ENCODE measurements around the gene AIG1.

AIG1 gene

DNA sequence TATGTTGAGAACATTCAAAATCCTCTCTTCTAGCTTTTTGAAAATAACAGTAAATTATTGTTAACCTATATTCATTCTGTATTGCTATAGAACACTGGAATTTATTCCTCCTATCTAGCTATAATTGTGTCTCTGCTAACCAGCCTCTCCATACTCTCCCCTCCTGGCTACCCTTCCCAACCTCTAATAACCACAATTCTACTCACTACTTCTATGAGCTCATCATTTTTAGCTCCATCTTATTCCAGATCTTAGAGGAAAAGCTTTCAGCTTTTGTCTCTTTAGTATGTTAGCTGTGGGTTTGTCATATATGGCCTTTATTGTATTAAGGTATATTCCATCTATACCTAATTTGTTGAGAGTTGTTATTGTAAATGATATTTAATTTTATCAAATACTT is 108.8 kb downstream of the AIG1 start:
- no peak for DNase-seq

DNA sequence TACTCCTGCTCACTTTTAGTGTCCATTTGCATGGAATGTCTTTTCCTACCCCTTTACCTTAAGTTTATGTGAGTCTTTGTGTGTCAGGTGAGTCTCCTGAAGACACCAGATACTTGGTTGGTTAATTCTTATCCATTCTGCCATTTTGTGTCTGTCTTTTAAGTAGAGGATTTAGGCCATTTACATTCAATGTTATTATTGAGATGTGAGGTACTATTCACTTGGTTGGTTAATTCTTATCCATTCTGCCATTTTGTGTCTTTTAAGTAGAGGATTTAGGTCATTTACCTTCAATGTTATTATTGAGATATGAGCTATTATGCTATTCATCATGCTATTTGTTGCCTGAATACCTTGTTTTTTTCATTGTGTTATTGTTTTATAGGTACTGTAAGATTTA is 113.8 kb downstream of the AIG1 start:
- DNase-seq: no peak

DNA sequence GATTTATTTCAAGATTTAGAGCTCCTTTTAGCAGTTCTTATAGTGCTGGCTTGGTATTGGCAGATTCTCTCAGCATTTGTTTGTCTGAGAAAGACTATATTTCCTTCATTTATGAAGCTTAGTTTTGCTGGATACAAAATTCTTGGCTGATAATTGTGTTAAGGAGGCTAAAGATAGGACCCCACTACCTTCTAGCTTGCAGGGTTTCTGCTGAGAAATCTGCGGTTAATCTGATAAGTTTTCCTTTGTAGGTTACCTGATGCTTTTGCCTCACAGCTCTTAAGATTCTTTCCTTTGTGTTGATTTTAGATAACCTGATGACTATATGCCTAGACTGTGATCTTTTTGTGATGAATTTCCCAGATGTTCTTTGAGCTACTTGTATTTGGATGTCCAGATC is 114.3 kb downstream of the AIG1 start:
- no peak for DNase-seq

DNA sequence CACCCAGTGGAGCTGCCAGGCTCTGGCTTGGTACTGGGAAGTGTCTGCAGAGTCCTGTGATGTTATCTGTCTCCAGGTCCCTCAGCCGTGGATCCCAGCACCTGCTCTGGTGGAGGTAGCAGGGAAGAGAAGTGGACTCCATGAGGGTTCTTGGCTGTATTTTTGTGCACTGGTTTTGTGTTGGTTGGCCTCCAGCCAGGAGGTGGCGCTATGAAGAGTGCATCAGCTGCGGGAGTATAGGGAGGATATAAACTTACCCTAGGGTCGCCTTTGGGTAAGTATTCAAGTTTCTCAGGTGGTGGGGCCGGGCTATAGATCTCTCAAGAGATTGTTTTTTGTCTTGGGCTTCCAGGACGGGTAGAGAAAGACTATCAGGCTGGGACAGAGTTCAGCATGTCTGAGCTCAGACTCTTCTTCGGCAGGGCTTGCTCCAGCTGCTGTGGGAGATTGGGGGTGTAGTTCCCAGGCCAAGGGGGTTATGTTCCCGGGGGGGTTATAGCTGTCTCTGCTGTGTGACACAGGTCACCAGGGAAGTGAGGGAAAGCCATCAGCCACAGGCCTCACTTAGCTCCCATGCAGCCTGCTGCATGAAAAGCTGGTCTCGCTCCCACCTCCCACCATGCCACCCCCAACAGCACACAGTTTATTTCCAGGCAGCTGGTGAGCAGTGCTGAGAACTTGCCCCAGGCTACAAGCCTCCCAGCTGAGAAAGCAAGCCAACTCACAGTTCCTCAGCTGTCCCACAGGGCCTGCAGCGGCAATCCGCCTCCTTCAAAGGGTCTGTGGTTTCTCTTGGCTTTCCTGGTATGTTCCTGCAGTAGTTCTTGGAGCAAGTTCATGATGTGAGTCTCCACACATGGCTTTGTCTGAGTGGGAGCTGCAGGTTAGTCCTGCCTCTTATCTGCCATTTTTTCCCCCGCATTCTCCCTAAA is 115.7 kb downstream of the AIG1 start:
- no peak for DNase-seq

DNA sequence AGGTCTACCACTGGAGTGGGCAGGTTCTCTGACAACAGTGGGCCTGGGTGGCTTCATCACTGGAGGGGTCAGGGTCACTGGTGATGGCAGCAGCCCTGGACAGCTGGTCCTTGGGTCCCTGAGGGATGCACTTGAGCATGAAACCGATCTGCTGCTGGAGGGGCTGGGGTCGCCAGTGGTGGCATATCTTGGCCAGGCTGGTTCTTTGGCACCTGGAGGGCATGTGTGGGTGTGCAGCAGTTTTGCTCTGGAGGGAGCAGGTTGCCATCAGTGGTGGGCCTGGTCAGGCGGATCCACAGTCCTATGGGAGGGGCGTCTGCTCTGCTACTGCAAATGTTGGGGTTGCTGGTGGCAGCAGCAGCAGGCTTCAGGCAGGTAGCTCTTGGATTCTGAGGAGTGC is 117.0 kb downstream of the AIG1 start:
- DNase-seq: no peak

DNA sequence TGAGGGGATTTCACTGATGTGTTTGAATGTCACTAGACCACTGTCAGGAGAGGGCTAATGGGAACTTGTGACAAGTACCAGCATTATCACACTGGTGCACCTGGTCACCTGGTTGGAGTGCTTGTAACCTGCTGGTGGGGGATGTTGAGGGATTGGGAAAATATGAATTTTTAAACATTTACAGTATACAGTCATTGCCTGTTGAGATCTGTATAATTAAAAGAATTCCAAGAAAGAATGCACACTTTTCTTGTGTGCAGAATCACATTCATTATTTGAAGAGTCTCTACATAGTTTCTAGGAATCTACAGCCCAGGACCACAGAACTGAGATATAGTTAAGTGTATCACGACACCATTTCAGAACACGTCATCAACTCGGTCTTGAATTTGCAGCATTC is 118.4 kb downstream of the AIG1 start:
- DNase-seq: no peak

DNA sequence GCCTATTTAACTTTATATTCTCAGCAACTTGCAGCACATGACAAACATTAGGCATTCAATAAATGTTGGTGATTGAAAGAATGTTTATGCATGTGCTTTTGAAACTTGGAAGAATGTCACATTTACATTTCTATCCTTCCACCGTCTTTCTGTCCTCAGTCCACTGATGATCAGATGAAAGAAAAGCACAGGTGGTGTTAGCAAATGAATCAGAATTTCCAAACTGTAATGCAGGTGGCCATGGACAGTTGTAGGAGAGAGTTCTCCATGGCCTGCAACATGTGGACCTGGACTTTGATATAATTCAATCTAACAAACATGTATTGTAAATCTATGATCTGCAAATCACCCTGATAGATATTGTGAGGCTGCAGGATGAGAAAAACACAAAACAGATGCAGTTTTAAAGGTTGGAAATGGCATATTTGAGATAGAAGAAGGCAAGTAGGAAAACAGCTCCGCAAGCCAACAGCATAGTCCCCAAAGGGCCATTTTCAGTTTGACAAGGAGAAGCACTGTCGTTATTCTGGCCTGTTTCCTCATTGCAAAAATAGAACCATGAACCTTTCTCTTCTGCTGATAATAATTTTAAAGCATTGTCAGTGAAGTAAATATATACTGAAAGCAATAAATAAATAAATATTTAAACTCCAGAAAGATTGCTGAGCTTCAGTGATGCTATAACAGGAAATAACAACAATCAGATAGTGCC is 119.4 kb downstream of the AIG1 start:
- no peak for DNase-seq

DNA sequence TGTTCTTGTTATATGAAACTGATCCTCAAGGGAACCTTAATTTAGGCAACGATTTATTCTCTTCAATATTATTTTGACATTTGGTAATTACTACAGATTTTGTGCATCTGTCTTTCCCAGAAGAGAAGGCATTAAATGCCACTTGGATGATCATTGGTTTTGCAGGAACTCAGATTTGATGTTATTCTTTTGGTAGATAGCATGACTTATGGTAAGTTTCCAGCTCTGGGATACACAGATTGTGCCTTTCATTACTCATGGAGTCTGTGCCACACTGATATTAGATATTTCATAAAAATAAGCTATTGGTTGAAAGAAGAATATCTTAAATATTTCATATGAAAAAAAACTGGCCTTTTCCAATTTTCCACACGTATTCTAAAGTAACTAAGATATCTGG is 120.1 kb downstream of the AIG1 start:
- no peak for DNase-seq

DNA sequence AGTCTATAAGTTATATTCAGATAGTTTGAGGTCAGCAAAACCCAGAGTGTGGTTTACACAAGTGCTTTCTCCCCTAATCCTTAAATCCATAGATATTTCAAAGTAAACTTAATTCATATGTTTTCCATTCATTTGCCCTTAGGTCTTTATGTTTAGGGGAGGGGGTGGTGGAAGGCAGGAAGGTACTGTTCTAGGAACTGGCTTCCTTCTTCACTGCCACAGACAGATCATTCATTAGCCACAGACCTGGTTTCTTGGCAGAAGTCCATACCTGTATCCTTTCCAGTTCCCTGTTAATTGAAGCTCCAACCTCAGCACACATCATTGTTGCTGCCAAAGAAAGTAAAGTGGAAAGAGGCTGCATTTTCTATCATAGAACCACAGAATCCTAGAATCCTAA is 123.0 kb downstream of the AIG1 start:
- DNase-seq: no peak

DNA sequence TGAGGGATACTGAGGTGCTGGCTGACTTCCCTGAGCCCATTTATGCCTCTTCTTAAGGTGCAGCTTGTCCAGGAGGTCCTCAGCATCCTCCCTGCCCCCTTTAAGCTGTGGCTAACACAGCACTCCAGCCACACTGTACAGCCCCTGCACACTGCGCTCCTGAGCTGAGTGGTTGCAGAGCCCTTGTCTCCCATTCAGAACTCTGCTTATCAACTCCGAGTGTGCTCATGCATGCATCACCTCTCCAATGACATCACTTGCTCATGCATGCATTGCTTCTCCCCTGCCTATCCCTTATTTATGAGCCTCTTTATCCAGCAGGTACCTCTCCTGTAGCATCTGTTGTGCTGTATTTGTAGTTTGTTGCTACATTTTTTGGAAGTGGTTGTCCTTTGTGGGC is 124.6 kb downstream of the AIG1 start:
- no peak for DNase-seq

DNA sequence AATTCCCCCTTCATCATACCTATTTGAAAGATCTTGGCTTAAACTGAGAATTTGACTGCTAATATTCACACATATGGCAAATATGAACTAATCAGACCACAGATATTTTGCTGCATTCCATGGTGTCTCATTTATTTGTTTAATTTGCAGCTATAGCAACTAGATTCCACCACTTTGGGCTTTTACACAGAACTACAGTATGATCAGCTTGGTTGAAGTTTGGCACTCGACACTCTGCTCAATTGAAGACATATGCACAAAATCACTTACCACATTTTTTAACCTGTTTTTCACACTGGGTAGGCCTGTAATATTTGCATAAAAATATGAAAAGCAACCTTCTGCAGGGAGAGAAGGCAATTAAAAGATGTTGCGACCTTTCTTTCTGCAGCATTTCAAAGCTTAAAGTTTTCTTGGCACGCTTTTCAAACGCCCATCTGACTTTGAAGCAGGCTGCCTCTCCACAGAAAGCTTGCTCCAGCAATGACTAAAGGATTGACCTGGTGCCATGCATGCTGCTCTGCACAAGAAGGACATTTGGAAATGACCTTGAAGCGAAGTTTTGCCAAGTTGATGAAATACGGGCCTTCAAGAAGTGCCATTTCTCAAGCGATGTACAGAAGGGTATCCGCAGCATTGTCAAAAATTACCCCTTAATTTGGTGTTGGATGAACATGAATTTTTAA is 126.7 kb downstream of the AIG1 start:
- DNase-seq: no peak

DNA sequence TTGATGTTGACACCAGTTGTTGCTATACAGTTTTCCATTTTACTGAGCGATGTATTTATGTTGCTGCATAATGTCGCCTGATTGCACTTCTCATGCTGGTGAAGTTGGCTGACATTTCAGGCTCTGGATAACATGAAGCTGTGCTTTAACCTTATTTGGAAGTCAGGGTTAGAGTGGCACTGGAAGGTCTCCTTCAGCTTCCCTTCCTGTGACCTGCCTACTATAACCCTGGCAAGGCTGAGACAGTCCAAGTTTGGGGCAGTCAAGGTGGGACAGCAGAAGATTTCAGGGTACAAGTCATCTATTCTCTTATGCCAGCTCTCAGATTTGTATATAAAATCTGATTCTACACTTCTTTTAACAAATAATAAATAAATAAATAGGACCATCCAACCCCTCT is 127.6 kb downstream of the AIG1 start:
- no peak for DNase-seq

DNA sequence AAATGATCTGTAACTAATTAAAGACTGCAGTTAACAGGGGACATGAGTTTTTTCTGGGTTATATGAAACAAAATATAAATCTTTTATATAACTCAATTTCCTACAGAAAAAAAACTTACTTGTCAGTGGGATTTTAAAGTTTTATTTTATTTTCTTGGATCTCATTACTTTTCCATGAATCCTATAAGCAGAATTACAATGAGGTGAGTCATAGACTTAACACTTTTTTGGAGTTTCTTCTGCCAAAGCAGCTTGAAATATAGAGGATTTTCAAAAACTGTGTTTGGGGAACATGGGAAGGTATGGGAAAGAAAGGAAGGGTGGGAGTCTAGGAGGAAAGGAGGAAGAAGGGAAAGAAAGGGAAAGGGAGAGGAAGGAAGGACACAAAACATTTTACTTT is 130.7 kb downstream of the AIG1 start:
- no peak for DNase-seq

DNA sequence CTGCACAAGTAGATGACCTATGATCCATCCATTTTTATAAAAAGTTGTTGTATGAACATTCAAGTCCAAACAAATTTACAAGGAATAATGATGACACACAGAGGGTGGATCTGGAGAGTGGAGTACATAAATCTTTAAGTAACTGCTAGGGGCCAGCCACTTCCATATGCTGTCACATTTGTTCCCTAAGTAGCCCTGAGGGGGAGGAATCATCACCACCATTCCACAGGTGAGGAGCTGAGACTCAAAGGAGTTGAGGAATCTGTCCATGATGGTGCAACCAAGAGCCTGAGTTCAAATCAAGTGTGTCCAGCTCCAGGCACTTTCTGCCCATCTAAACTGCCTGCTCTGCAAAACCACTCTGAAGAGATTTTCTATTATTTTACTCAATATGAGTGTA is 132.1 kb downstream of the AIG1 start:
- DNase-seq: no peak

DNA sequence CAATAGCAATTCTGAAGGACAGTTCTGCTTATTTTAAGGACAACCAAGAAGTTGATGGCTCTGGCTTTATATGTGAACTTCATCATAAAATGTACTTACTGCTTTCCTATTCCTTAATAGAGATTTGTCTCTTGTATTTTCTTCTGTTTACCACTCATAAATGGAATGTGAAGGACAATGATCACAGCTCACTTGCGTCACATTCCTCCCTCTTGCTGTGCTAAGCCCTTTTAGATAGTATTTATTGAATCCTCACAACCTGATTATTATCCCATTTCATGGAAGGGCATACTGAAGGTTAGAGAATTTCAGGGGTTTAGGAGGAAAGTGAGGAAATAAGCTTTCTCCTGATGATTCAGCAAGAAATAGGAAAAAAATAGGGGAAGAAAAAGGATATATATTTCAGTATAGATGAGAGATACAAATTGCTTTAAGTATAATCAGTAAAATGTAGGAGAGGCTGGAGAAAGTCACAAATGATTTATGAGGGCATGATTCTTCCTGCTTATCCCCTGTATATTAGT is 132.9 kb downstream of the AIG1 start:
- DNase-seq: no peak

DNA sequence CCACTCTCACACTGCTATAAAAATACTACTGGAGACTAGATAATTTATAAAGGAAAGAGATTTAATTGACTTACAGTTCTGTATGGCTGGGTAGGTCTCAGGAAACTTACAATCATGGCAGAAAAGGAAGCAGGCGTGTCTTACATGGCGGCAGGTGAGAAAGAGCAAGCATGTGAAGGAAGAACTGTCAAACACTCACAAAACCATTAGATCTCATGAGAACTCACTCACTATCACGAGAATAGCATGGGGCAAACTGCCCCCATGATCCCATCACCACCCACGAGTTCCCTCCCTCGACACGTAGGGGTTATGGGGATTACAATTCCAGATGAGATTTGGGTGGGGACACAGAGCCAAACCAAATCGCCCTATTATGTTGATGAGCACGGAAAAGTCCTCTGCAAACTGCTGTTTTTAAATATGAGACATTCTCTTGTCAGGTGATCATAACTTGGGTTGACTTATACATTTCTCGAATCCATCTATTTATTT is 133.5 kb downstream of the AIG1 start:
- no peak for DNase-seq

DNA sequence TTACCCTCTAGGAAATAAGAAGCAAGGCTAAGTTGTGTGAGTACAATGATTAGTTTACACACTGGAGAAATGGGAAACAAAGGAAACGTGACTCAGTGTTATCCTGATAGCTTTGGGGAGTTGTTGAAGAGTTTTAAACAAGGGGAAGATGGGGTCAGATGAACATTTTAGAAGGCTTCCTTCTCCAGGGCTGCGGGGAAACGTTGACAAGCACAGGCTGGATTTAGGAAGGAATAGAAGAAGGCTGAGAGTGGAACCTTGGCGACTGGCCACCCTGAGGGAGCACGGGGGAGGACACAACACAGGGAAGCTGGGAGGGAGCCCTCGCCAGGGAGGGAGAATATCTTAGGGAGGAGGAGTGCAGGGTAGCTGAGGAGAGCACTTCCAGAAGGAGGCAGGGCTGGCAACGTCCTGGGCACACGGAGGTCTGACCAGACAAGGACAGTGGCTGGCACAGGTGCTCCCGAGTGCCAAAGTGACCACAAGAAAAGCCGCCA is 134.7 kb downstream of the AIG1 start:
- DNase-seq: no peak

DNA sequence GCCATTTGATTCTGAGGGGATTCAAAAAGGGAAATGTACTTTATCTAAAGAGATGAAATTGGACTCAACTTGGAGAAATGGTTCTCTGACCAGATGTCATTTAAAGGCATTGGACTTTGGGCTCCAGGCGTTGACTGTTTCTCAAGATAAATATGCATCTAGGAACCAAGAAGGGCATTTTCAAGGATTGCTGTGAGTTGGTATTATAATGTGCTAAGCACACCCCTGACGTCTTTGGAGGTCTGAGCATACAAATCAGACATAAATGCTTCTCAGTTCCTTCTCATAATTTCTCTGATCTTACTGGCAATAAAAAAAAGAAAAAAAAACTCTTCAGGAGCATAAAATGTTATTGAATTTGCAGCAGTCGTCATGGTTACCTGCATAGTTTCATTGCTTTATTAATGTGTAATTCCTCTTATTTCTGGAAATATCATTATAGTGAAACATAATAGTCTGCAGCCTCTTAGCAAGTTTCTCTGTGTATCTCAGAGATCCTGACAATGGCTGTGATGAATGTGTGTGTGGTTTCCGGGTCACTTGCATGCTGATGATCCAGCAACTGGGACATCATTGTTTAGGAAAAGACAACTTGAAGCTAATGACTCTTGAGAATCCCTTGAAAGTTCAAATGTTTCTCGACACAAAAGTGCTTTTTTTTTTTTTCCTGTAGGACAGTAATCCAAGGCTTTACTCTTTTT is 136.0 kb downstream of the AIG1 start:
- DNase-seq: no peak

DNA sequence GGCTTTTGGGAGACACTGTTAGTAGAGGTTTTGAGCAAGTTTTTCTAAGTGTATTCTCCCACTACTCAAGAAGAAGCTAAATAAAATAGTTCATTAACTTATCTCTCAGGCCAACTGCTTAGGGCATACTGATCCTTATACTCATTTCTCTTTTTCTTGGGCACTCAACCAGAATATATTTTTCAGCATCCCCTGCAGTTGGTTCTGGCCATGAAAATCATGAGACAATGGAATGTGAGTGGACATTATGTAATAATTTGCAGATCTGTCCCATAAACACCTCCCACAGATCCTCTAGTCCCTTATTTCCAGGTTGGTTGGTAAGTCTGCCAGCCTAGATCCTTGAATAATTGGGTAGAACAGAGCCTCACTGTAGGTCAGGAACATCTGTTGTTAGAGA is 136.7 kb downstream of the AIG1 start:
- DNase-seq: no peak

DNA sequence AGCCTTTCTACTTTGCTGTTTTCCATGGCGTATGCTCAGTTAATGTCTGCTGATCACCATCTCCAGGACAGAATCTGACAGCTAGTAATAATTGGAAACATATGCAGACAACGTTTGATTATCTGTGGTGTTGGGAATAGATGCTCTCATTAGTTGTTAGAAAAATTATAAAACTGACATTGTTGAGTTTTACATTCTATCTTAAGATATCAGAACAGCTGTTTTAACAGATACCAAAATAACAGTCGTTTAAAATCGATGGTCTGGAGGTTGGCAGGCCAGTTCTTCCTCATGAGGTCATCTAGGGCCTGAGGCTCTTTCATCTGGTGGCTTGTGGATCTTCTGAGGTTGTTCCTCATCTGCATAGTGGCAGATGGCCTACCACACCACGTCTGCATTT is 137.6 kb downstream of the AIG1 start:
- no peak for DNase-seq

DNA sequence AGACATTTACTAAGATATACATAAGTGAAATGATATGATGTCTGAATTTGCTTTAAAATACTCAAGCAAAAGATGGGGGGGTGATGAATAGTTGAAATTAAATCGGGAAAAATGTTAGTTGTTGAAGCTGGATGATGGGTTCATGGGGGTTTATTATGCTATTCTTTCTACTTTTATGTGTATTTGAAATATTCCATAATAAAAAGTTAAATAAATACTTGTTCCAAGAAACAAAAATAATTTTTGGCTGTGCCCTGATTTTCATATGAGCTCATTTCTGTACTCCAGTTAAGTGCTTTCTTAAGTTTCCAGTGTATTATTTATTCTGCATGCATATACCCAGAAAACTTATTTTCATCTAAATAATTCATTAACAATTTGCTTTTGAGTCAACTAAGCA is 138.6 kb downstream of the AIG1 start:
- DNase-seq: no peak

DNA sequence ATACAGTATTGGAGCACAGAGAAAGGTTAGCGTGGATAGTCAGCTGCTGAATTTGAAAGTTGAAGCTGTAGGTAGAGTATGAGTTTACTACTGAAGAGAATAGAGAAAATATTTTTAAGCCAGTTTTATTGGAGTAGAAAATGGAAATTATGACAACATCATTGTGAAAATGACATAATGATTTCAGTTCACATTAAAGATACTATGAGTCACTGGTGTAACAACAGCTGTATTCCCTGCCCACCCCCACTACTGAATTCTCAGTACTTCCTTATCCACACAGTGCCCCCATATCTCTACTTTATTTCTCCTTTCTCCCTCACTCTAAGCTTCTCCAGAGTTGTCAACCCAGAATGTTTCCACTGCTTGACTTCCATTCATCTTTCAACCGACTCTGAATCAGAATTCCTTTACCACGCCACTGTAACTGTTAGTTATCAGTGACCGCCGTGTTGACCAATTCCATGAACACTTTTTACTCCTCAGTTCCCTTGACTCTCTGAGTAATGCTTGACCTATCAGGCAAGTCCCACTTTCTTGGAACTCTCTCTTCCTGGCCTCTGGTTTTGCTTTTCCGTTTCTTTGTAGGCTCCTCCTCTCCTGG is 139.6 kb downstream of the AIG1 start:
- no peak for DNase-seq
